GM18868 (cell line): ENCODE results near the gene PLXNA4.

ENCODE experiments used
- ATAC-seq: cut with Tn5 transposase; IDR thresholded peaks from one replicate; pipeline ENCODE4 v1.9.1; 2021; ENCODE audit warnings: mild to moderate bottlenecking, moderate library complexity; ENCODE audit not compliant: unreplicated experiment

Gene PLXNA4

GRCh38 chr7:132592936-132593335 lies 16.7 kb upstream of the PLXNA4 start:
- no peak for ATAC-seq

DNA sequence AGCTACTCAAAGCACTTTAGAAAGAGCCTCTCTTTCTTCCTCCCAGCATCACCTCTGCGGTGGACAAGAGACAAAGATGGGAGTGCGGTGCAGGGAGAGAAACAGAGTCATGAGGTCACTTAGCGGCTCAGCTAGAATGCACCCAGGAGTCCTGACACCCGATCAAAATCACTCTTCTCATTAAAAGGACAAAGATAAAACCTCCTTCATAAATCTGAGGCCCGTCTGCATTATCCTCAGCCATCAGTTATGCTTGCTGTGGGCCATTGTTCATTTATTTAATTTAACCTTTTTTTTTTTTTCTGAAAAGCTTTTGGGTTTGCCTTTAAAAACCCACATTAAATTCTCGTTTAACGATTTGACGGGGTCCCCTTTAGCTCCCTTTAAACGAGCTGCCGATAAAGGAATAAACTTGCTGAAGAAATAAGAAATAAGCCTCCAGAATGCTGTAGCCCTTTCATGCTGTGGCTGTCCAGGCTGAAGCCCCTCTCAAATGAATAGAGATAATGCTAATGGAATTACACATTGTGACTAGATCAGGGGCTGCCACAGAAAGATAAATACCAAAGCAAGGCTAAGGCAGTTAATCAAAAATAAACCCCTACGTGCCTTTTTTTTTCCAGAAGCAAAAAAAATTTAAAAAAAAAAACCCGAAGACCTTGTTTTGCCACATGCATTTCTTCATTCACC lies 16.1 kb upstream of the PLXNA4 start:
- no peak for ATAC-seq

- no peak for ATAC-seq
These were observed 13.9 kb upstream of the PLXNA4 start for GRCh38 chr7:132590162-132590561.

- ATAC-seq = no peak
These were observed 12.3 kb upstream of the PLXNA4 start for GRCh38 chr7:132588596-132588995.

- no peak for ATAC-seq
These were observed 8.7 kb upstream of the PLXNA4 start for GRCh38 chr7:132584796-132585494.

DNA sequence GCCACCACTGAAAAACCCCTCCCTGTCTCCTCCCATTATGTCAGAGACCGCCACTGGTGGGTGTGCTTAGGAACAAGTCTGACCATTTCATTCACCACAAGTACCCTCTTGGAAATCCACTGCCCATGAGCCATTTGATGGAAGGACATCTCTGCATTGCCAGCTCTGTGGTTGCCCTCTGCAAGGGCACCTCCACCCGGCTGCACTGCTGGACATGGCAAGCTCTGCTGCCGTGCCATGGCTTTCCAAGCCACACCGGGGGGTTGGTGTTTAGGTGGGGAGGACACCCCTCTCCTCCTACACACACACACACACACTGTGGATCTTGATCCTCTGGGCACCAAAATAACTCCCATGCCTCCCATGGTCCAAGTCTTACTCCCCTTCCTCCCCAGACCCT lies 5.2 kb upstream of the PLXNA4 start:
- ATAC-seq = no peak

DNA sequence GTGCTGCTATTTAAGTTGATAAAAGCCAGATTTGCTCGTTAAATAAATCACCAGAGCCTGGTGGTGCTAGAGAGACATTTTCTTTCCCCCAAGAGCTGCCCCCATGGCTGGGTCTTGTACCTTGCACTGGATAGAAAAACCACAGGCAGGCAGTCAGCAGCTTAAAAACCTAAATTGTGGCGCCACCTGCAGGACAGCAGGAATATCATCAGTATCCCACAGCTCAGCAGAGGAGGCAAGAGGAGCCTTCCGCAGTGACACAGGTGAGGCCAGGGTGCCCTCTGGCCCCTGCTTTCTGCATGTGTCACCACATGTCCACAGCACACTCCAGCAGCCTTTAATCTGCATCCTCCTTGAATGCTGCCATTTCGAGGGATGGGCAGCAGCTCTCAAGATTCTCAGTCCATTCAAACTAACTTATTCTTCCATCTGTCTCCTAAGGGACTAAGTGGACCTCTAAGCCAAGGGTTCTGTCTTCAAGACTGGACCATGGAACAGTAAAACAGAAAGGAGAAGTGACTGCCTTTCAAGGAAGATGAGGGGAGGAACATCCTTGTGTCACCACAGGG lies 4.5 kb upstream of the PLXNA4 start:
- peak; percentile 70 for ATAC-seq

GRCh38 chr7:132580277-132580676 lies 4.0 kb upstream of the PLXNA4 start:
- no peak for ATAC-seq

DNA sequence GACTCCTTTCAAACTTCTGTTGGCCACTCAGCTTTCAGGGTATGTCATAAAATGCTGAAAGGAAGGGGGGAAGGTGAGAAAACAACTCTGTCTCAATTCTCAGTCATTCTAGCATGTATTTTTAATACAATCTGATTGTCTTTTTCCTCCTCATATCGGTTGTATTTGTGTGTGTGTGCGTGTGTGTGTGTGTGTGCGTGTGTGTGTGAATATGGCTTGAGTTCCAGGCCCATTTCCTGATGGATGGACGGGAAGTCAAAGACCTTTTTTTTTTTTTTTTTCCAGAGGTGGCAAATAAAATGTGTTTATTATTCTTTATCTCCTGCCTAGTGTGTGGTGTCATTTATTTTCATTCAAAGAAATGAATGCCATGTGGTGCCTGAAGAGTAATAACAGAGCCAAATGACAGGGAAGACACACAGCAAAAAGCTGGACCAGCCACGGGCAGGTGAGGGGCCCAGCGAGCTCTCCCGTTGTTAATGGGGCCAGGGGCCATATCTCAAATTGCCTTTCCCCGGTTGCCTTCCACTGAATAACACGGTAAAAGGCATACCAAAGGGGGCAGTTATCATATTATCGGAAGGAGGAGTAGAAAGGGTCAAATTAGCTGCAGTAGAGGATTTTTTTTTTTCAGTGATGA lies 3.1 kb upstream of the PLXNA4 start:
- ATAC-seq = no peak

GRCh38 chr7:132578826-132579225 lies 2.6 kb upstream of the PLXNA4 start:
- no peak for ATAC-seq

DNA sequence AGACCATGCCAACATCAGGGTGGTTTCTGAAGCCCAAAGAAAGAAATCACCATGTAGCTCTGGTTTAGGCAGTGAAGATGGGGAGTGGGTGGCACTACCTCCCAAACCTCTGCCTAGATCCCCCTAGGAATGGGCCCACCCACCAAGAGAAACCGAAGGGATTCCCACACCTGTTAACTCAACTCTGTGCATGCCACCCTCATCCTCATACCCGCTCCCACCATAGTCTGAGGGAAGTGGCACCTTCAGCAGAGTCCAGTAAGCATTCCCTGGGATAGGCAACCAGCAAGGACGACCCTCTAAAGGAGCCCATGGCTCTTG lies 1.7 kb upstream of the PLXNA4 start:
- ATAC-seq = no peak

DNA sequence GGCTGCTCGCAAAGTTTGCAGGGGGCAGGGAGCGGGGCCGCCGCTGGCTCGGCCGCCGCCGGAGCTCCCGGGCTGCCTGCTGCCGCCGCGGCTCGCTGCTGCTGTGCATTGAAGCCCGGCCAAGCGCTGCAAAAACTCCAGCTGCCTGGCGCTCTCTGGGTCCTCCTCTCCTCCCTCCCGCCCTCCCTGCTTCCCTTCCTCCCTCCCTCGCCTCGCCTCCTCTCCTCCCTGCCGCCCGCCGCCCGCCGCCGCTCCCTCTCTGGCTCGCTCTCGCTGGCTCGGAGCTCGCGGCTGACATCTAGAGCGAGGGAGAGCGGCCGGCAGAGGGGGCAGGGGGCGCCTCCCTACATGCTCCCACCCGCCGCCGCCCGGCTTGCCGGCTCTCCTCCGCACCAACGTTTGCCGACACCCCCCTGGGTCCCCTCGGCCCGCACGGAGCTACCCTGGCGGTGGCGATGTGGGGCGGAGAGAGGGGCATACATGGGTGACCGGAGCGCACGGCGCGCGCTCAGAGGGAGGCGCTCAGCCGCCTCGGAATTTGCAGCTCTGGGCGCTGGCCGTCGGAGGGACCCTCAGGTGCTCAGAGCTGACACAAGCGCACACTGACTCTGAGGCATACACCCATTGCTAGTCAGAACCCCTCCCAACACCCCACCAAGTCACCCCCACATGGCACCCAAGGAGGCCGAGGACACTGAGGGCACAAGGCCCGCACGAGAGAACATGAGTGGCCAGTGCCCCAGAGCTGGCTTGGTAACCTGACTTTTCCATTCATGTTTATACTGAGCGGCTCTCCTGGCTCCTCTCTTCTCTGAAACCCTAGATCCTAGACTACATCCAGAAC lies 1.2 kb upstream of the PLXNA4 start:
- no peak for ATAC-seq

DNA sequence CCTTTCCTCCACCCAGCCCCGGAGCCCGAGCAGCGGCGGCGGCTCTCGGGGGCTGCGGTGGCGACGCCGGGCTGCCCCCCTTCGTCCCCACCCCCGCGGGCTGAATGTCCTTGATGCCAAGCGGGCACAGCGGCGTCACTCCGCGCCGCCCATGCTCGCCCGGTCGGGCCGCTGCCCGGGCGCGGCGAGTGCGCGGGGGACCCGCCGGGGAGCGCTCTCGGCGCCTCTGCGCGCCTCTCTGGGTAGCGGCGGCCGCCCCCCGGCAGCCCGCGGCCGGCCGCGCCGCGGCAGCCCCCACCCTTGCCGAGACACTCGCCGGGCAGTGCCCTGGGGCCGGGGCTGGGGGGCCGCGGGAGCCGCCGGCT lies 433 bp upstream of the PLXNA4 start:
- no peak for ATAC-seq

DNA sequence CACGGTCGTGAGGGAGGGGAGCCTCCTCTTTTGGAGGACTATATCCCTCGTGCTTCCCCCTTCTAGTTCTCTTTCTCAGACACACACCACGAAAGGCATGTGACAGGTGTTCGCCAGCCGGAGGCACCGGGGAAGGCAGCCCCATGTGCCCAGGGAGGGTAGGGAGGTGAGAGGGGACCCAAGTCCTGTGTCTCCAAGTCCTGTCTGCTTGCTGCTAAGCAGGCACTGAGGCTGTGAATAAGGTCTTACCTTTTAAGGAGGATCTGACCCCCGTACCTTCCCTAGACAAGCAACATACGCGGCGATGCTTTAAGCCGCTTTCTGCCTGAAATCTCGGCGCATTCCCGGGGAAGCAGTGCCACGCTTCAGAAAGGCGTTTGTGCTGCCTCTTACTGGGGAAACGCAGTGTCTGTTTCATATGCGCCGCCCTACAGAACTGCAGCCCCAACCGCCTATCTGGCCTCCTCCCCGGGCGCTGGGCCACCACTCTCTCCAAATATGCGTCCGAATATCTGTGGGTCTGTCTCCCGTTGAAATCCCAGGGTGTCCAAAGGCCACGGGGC lies 770 bp downstream of the PLXNA4 start:
- no peak for ATAC-seq

GRCh38 chr7:132574223-132574622 lies 2.0 kb downstream of the PLXNA4 start:
- no peak for ATAC-seq

DNA sequence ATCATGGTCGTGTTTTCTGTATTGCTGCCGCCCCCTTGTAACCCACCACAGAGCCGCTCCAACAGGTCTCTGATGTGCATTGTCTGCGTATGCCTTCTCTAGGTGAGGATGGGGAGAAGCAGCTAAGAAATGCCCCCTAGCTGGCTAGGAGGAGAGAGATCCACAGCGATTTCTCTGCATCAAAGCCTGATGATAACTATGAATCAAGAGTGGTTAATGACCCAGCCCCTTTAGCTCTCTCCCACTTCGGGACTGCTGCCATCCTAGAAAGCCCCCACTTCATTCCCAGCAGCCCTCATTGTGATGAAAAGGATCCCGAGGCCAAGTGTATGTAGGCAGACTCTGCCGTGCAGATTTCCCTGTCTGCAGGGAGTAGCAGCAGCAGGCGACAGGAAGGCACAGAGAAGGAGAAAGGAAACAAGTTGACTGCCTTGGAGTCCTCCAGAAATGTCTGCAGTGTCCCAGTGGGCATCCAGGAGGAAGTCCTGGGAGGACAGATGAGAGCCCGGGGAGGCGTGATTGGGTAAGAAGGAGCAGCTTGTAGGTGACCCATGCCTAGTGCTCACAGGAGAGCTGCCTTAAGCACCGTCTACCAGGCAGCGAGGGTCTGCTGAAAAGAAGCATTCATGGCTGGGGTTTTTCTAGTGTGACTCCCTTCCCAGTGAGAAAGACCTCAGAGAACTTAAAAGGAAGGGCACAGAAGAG lies 2.9 kb downstream of the PLXNA4 start:
- ATAC-seq = no peak

DNA sequence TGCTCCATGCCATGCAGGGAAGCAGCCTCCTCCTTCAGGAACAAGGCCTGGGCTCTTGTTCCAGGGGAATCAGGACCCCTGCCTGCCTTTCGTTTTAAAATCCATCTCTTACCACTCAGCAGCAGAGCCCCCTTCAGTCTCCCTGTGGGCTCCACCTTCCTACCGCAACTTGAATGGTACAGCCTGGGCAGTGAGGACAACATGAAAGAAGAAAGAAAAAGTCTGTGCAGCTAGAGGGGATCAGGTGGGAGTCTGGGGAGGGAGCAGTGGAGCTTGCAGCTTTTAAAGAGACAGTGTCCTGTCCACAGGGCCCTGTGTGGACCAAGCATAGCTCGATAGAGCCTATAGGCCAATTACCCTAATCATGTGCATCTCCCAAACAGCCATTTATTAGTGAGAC lies 3.7 kb downstream of the PLXNA4 start:
- no peak for ATAC-seq

- ATAC-seq = no peak
These were observed 4.3 kb downstream of the PLXNA4 start for GRCh38 chr7:132571970-132572369.

GRCh38 chr7:132569884-132570614 lies 6.2 kb downstream of the PLXNA4 start:
- no peak for ATAC-seq

- ATAC-seq = no peak
These were observed 7.3 kb downstream of the PLXNA4 start for GRCh38 chr7:132568962-132569361.
